Measurements from ENCODE around the gene SLC37A2. TPM values are rescaled to one million over a fixed set of nuclear protein-coding genes. Genes with fewer than 3 reads are reported as not detected.

Gene SLC37A2
- total and polyA plus RNA-seq, 2 experiments from 2014 or later: 0.98 to 1.0 TPM

DNA sequence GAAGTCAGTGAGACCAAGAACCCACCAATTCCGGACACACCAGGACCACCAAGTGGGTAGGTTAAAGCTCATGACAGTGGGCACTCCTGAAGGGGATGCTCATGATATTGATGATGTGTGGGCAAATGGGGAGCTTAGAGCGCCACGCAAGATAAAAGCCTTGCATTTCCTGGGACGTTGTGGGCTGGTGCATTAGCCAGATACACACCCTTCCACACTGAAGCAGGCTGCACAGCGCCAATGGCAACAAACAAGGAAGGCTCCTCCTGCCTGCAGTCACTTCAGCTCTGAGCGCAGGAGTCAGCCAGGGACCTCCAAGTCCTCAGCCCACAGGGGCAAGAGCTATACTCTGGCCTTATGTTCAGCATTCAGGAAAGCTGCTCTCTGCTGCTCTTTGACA lies 27.7 kb downstream of the SLC37A2 start:
- H3K27ac ChIP-seq: no peak overlapping the region

DNA sequence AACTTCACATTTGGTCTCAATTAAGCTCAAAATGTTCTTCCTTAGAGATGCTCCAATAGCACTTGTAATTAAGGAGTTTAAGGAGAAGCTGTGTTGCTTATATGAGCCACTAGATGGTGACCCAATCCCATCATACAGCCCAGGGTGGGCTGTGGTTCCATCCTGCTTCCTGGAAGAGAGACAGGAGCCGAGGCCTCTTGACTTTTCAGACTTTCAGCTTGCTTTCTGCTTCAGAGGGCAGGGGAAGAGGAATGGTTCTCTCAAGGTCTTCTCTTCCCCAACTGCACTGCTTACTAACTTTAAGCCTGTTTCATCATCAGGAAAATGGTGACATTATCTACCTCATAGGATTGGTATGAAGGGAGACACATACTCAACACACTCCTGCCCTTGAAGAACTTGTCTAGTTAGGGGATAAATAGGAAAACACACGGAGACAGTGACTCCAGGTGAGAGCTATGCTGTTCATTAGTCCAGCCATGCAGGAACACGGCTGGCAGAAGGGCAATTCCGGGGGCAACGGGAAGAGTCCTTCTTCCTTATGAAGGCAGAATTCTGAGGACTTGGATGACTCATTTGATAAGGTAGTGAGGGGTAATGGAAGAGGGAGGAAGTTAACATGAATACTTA lies 28.3 kb downstream of the SLC37A2 start:
- Histone ChIP-seq H3K27ac (no peak overlapping the region), H3K4me3 (no peak overlapping the region), H3K36me3 (peaks cover 3% of the 10 kb centered on the region), H3K4me1 (ENCODE audit: low read depth) (peaks cover 7% of the 10 kb centered on the region), H3K27me3 (no peaks in the 10 kb centered on the region), H3K9me3 (ENCODE audit: low read depth) (no peaks in the 10 kb centered on the region)
- DNase-seq (ENCODE audit: low read depth in 1 of 2, low spot score in 1 of 2): peak; percentile 81 to 89
- TF ChIP-seq, protein P1, sequence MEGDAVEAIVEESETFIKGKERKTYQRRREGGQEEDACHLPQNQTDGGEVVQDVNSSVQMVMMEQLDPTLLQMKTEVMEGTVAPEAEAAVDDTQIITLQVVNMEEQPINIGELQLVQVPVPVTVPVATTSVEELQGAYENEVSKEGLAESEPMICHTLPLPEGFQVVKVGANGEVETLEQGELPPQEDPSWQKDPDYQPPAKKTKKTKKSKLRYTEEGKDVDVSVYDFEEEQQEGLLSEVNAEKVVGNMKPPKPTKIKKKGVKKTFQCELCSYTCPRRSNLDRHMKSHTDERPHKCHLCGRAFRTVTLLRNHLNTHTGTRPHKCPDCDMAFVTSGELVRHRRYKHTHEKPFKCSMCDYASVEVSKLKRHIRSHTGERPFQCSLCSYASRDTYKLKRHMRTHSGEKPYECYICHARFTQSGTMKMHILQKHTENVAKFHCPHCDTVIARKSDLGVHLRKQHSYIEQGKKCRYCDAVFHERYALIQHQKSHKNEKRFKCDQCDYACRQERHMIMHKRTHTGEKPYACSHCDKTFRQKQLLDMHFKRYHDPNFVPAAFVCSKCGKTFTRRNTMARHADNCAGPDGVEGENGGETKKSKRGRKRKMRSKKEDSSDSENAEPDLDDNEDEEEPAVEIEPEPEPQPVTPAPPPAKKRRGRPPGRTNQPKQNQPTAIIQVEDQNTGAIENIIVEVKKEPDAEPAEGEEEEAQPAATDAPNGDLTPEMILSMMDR (IDR thresholded peaks at IDR 0.05; ENCODE audit: low read depth, low read length): peak; percentile 75

More for the DNA sequence above, 27.7 kb downstream of the SLC37A2 start:
- Histone ChIP-seq H3K9me3 (ENCODE audit: low read depth) (no peaks in the 10 kb centered on the region), H3K4me3 (no peak overlapping the region), H3K36me3 (no peaks in the 10 kb centered on the region), H3K27me3 (no peaks in the 10 kb centered on the region), H3K4me1 (ENCODE audit: low read depth) (peaks cover 7% of the 10 kb centered on the region)
- TF ChIP-seq, protein P1 (IDR thresholded peaks at IDR 0.05; ENCODE audit: low read depth, low read length): no peak
- no peak for DNase-seq (ENCODE audit: low read depth in 1 of 2, low spot score in 1 of 2)

DNA sequence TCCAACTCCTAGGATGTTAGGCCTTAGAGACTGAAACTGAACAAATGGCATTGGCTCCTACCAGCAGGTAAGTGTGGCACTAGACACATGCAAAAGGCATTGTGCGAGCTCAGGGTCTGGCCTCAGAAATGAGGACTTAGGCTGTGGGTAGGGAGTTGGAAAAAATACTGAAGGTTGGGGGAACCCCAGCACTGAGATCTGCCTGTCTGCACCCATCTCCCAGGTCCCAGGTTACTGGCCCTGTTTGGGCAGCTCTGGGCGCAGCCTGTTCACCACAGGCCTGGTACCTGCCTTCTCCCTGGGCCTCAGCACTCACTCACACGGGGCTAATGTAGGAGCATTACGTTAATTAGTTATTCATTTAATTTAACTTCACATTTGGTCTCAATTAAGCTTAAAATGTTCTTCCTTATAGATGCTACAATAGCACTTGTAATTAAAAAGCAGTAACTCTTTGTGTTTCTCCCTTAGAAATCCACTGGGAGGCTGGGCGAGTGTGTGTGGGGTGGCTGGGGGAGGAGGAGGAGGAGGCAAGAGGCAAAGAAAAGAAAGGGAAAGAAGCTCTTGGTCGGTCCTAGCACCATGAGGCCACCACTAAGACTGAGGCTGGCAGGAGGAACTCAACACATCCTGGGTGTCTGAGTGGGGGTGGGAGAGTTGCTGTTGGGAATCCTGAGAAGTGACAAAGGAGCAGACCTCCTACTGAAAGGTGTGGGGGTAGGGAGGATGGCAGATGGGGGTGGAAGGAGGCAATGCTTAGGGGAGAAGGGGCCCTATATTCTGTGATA lies 29.0 kb downstream of the SLC37A2 start:
- H3K4me1 ChIP-seq (ENCODE audit: low read depth): peaks cover 7% of the 10 kb centered on the region
- TF ChIP-seq, protein P1 (IDR thresholded peaks at IDR 0.05; ENCODE audit: low read depth, low read length): no peak
- no peaks in the 10 kb centered on the region for H3K9me3 ChIP-seq (ENCODE audit: low read depth)
- no peak overlapping the region for H3K27ac ChIP-seq
- DNase-seq (ENCODE audit: low read depth in 1 of 2, low spot score in 1 of 2): no peak
- H3K4me3 ChIP-seq: no peak overlapping the region
- peaks cover 3% of the 10 kb centered on the region for H3K36me3 ChIP-seq
- no peaks in the 10 kb centered on the region for H3K27me3 ChIP-seq

DNA sequence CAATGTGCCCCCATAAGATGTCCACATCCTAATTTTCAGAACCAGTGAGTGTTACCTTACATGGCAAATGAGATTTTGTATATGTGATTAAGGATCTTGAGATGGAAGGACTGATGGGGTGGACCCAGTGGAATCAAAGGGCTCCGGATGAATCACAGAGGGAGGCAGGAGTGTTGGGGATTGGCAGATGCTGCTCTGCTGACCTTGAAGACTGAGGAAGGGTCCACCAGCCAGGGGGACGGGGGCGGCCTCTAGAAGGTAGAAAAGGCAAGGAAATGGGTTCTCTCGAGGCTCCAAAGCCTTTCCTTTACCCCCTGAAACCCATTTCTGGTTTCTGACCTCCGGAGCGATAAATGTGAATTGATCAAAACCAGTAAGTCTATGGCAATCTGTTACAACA lies 29.6 kb downstream of the SLC37A2 start:
- Histone ChIP-seq H3K9me3 (ENCODE audit: low read depth) (no peaks in the 10 kb centered on the region), H3K27me3 (no peaks in the 10 kb centered on the region), H3K36me3 (peaks cover 3% of the 10 kb centered on the region), H3K27ac (no peak overlapping the region), H3K4me3 (no peak overlapping the region), H3K4me1 (ENCODE audit: low read depth) (peaks cover 7% of the 10 kb centered on the region)
- TF ChIP-seq, protein P1 (IDR thresholded peaks at IDR 0.05; ENCODE audit: low read depth, low read length): no peak
- DNase-seq (ENCODE audit: low read depth in 1 of 2, low spot score in 1 of 2): no peak

DNA sequence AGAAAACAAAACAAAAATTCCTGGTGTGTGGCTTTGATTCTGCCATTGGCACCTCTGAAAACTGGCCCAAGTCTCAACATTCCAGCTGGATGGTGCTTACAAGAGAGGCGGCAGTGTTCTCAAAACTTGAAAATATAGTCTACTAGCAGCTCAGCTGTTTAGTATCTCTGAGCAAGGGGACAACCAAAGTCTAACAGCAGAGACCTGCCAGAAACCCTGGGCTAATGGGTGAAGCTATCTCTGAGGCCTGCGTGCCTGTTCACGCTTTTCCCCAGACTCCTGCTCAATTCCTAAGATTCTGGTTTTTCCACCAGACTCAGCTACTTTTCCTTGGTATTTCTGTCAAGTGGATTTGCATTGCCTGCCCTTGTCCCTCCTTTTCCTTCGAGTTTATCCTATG lies 30.4 kb downstream of the SLC37A2 start:
- Histone ChIP-seq H3K36me3 (peaks cover 3% of the 10 kb centered on the region), H3K4me1 (ENCODE audit: low read depth) (peaks cover 7% of the 10 kb centered on the region), H3K27me3 (no peaks in the 10 kb centered on the region), H3K27ac (no peak overlapping the region), H3K4me3 (no peak overlapping the region), H3K9me3 (ENCODE audit: low read depth) (no peaks in the 10 kb centered on the region)
- no peak for DNase-seq (ENCODE audit: low read depth in 1 of 2, low spot score in 1 of 2)
- TF ChIP-seq, protein P1 (IDR thresholded peaks at IDR 0.05; ENCODE audit: low read depth, low read length): no peak

Measured in cardiac muscle cell (in vitro differentiated cells and primary cell).